H9 (cell line): ENCODE data around the gene SMIM14. TPM values are rescaled to one million over a fixed set of nuclear protein-coding genes. Genes with fewer than 3 reads are reported as not detected.

Experiments used
- DNase-seq: peaks from one replicate; pipeline ENCODE4 v3.0.0-alpha.2; 2017
- H2AFZ ChIP-seq: one replicate; pipeline ENCODE4 v1.6.1; 2013; ENCODE audit warnings: mild to moderate bottlenecking, low read length, control low read depth, moderate library complexity
- H2AK5ac ChIP-seq: 2 replicates; pipeline ENCODE4 v1.6.1; 2013; ENCODE audit warnings: low read length, control low read depth, mixed read lengths; ENCODE audit not compliant: insufficient read length
- H2BK120ac ChIP-seq: one replicate; pipeline ENCODE4 v1.6.1; 2013; ENCODE audit warnings: low read depth, mild to moderate bottlenecking, low read length, control low read depth, inconsistent platforms; ENCODE audit not compliant: poor library complexity, severe bottlenecking
- H2BK12ac ChIP-seq: 2 replicates; pipeline ENCODE4 v1.6.1; 2013; ENCODE audit warnings: low read length, control low read depth, mixed read lengths, low read depth; ENCODE audit not compliant: insufficient read length
- H2BK15ac ChIP-seq: 2 replicates; pipeline ENCODE4 v1.6.1; 2013; ENCODE audit warnings: low read depth, low read length, control low read depth
- H2BK20ac ChIP-seq: one replicate; pipeline ENCODE4 v1.6.1; 2013; ENCODE audit warnings: low read depth, mild to moderate bottlenecking, low read length, control low read depth, inconsistent platforms; ENCODE audit not compliant: poor library complexity, severe bottlenecking
- H2BK5ac ChIP-seq: 2 replicates; pipeline ENCODE4 v1.6.1; 2013; ENCODE audit warnings: low read length, control low read depth, mixed read lengths; ENCODE audit not compliant: insufficient read length
- H3K14ac ChIP-seq: 2 replicates; pipeline ENCODE4 v1.6.1; 2013; ENCODE audit warnings: low read length, control low read depth; ENCODE audit not compliant: insufficient read depth
- H3K18ac ChIP-seq: 2 replicates; pipeline ENCODE4 v1.6.1; 2013; ENCODE audit warnings: low read depth, mild to moderate bottlenecking, mixed read lengths, low read length, control low read depth; ENCODE audit not compliant: insufficient read length
- H3K23ac ChIP-seq: 2 replicates; pipeline ENCODE4 v1.6.1; 2013; ENCODE audit warnings: low read length, control low read depth, mixed read lengths, low read depth; ENCODE audit not compliant: insufficient read length
- H3K23me2 ChIP-seq: 2 replicates; pipeline ENCODE4 v1.6.1; 2013; ENCODE audit warnings: low read depth, mild to moderate bottlenecking, mixed read lengths, low read length, control low read depth; ENCODE audit not compliant: insufficient read length, poor library complexity, severe bottlenecking
- H3K27ac ChIP-seq: 2 replicates; pipeline ENCODE4 v1.5.1; 2013; ENCODE audit warnings: low read length, control low read depth, mixed read lengths, low read depth; ENCODE audit not compliant: insufficient read length
- H3K27me3 ChIP-seq: 2 replicates; pipeline ENCODE4 v1.6.1; 2013; ENCODE audit warnings: low read length, control low read depth, inconsistent platforms; ENCODE audit not compliant: insufficient read depth
- H3K4ac ChIP-seq: 2 replicates; pipeline ENCODE4 v1.6.1; 2013; ENCODE audit warnings: low read depth, mild to moderate bottlenecking, control low read depth, inconsistent platforms, low read length, moderate library complexity
- H3K4me1 ChIP-seq: 2 replicates; pipeline ENCODE4 v1.6.1; 2013; ENCODE audit warnings: low read length, control low read depth, inconsistent platforms; ENCODE audit not compliant: insufficient read depth
- H3K4me2 ChIP-seq: 2 replicates; pipeline ENCODE4 v1.6.1; 2013; ENCODE audit warnings: low read length, control low read depth, mixed read lengths; ENCODE audit not compliant: insufficient read length, insufficient read depth
- H3K56ac ChIP-seq: 2 replicates; pipeline ENCODE4 v1.6.1; 2013; ENCODE audit warnings: low read depth, mild to moderate bottlenecking, mixed read lengths, low read length, control low read depth; ENCODE audit not compliant: insufficient read length
- H3K79me1 ChIP-seq: 2 replicates; pipeline ENCODE4 v1.6.1; 2013; ENCODE audit warnings: low read depth, mild to moderate bottlenecking, moderate library complexity, low read length, control low read depth, inconsistent platforms; ENCODE audit not compliant: insufficient read depth, poor library complexity, severe bottlenecking
- H3K79me2 ChIP-seq: 2 replicates; pipeline ENCODE4 v1.6.1; 2013; ENCODE audit warnings: low read length, control low read depth, inconsistent platforms; ENCODE audit not compliant: insufficient read depth
- H3K9ac ChIP-seq: 2 replicates; pipeline ENCODE4 v1.6.1; 2013; ENCODE audit warnings: low read length, control low read depth, mixed read lengths; ENCODE audit not compliant: insufficient read length; ENCODE audit errors: extremely low read depth
- H3K9me3 ChIP-seq: one replicate; pipeline ENCODE4 v1.6.1; 2013; ENCODE audit warnings: low read depth, low read length, inconsistent platforms; ENCODE audit not compliant: control insufficient read depth
- H3T11ph ChIP-seq: one replicate; pipeline ENCODE4 v1.6.1; 2013; ENCODE audit warnings: mild to moderate bottlenecking, low read length, control low read depth, inconsistent platforms
- H4K20me1 ChIP-seq: one replicate; pipeline ENCODE4 v1.6.1; 2013; ENCODE audit not compliant: control insufficient read depth, insufficient read length, insufficient read depth
- H4K5ac ChIP-seq: 2 replicates; pipeline ENCODE4 v1.6.1; 2013; ENCODE audit warnings: low read depth, mild to moderate bottlenecking, mixed read lengths, low read length, control low read depth; ENCODE audit not compliant: insufficient read length
- H4K8ac ChIP-seq: replicated peaks from 2 replicates; pipeline ENCODE4 v1.6.1; 2013; ENCODE audit warnings: low read length, control low read depth, mixed read lengths, low read depth; ENCODE audit not compliant: insufficient read length
- H4K91ac ChIP-seq: 2 replicates; pipeline ENCODE4 v1.6.1; 2013; ENCODE audit warnings: low read depth, mild to moderate bottlenecking, moderate library complexity, mixed read lengths, low read length, control low read depth; ENCODE audit not compliant: insufficient read length
- H3K27ac Mint-ChIP-seq, 3 experiments: 2 replicates in 2 of 3; 3 replicates in 1 of 3; pipeline ENCODE4 v1.8.0; 2020 to 2021; ENCODE audit warnings: mixed read lengths in 3 of 3, mild to moderate bottlenecking in 1 of 3, moderate library complexity in 1 of 3
- H3K27me3 Mint-ChIP-seq: 2 replicates; pipeline ENCODE4 v1.8.0; 2021; ENCODE audit warnings: low read depth, mild to moderate bottlenecking, moderate library complexity, mixed read lengths
- H3K36me3 Mint-ChIP-seq, 3 experiments: 2 replicates in 2 of 3; 3 replicates in 1 of 3; pipeline ENCODE4 v1.8.0; 2020 to 2021; ENCODE audit warnings: low read depth in 3 of 3, mixed read lengths in 3 of 3; ENCODE audit not compliant: insufficient read depth in 1 of 3
- H3K4me1 Mint-ChIP-seq, 2 experiments: 2 replicates each; pipeline ENCODE4 v1.8.0; 2020; ENCODE audit warnings: mixed read lengths in 2 of 2
- H3K4me3 Mint-ChIP-seq, 2 experiments: 2 replicates in 1 of 2; 3 replicates in 1 of 2; pipeline ENCODE4 v1.8.0; 2020 to 2021; ENCODE audit warnings: mild to moderate bottlenecking in 2 of 2, mixed read lengths in 2 of 2, moderate library complexity in 1 of 2
- H3K9me3 Mint-ChIP-seq, 2 experiments: 2 replicates in 1 of 2; 3 replicates in 1 of 2; pipeline ENCODE4 v1.8.0; 2020; ENCODE audit warnings: mild to moderate bottlenecking in 2 of 2, mixed read lengths in 2 of 2, moderate library complexity in 1 of 2
- CTCF ChIP-seq: fragments of 200-600 bp; sonication (generic); conservative IDR thresholded peaks from 3 replicates; pipeline ENCODE4 v1.8.0; 2021; ENCODE audit warnings: antibody characterized with exemption, mild to moderate bottlenecking
- WGBS: extraction: QIAGEN DNeasy Blood & Tissue Kit; methylation state at CpG from one replicate; pipeline ENCODE4 v1.1.7; 2013; ENCODE audit warnings: missing lambda C conversion rate, low lambda C conversion rate, mixed read lengths; ENCODE audit not compliant: insufficient read length; ENCODE audit errors: extremely low coverage; 5-methylcytosine and 5-hydroxymethylcytosine counted together
- total RNA-seq: library from RNA; stranded (reverse); gene quantifications from 2 replicates; pipeline ENCODE4 v1.2.1, GENCODE V29; 2021

SMIM14 gene
- total RNA-seq, 1 experiment from 2014 or later: 19.4 TPM

GRCh38 chr4:39568805-39569204, 69.9 kb downstream of the SMIM14 start:
- WGBS: no CpG with 5 or more reads among the region's 3 CpGs

More at GRCh38 chr4:39568805-39569204, 69.9 kb downstream of the SMIM14 start:
- no peak overlapping the region for H4K8ac ChIP-seq
- DNase-seq: no peak
- H2BK5ac ChIP-seq: no peak overlapping the region
- Mint-ChIP-seq H3K36me3 (peaks cover 14 to 22% (median 21%) of the 10 kb centered on the region in 3 experiments), H3K27me3 (no peaks in the 10 kb centered on the region), H3K9me3 (peaks cover 13% of the 10 kb centered on the region in 2 experiments), H3K4me1 (peaks cover under 1 to 2% of the 10 kb centered on the region in 2 experiments), H3K27ac (no peak overlapping the region), H3K4me3 (no peak overlapping the region)
- no peak overlapping the region for H2BK15ac ChIP-seq
- no peaks in the 10 kb centered on the region for H3K79me1 ChIP-seq
- no peaks in the 10 kb centered on the region for H3K4me1 ChIP-seq
- no peak overlapping the region for H2BK12ac ChIP-seq
- H2BK120ac ChIP-seq: no peak overlapping the region
- H3K4ac ChIP-seq: no peak overlapping the region
- no peaks in the 10 kb centered on the region for H3K27me3 ChIP-seq
- no peak overlapping the region for H2AK5ac ChIP-seq
- no peak overlapping the region for H2BK20ac ChIP-seq
- no peak overlapping the region for H3T11ph ChIP-seq
- no peak overlapping the region for H3K9ac ChIP-seq
- no peak overlapping the region for H3K56ac ChIP-seq
- no peak overlapping the region for H3K14ac ChIP-seq
- H3K18ac ChIP-seq: no peak overlapping the region
- no peak overlapping the region for H2AFZ ChIP-seq
- no peak overlapping the region for H4K5ac ChIP-seq
- no peaks in the 10 kb centered on the region for H3K79me2 ChIP-seq
- no peaks in the 10 kb centered on the region for H3K23me2 ChIP-seq
- TF ChIP-seq CTCF: no peak
- no peak overlapping the region for H3K4me2 ChIP-seq
- H4K20me1 ChIP-seq: no peaks in the 10 kb centered on the region
- H3K27ac ChIP-seq: no peak overlapping the region
- no peak overlapping the region for H3K23ac ChIP-seq
- no peak overlapping the region for H4K91ac ChIP-seq
- H3K9me3 ChIP-seq: no peaks in the 10 kb centered on the region
